Natural killer cell (primary cell): ENCODE data around the gene LOXL1. TPM values are rescaled to one million over a fixed set of nuclear protein-coding genes. Genes with fewer than 3 reads are reported as not detected.
A peak's percentile ranks its signal among the peaks of the same experiment; 100 is the strongest.

ENCODE experiments used
- ATAC-seq, 3 donors: fragments of 150-1000 bp in 2 of 3; fragments of 200-7000 bp in 1 of 3; cut with Tn5 transposase; 1 replicate in 1 of 3; 2 replicates in 2 of 3; pipeline ENCODE4 v1.10.0; 2021; ENCODE audit warnings: mild to moderate bottlenecking in 2 of 3, moderate library complexity in 2 of 3
- DNase-seq, 2 donors: peaks; one replicate each; pipeline versions ENCODE4 v3.0.0 to v3.0.0-alpha.2; 2013 to 2021; ENCODE audit warnings: mixed read lengths in 1 of 2
- H3K27ac ChIP-seq: one replicate; pipeline ENCODE4 v1.5.1; 2013; ENCODE audit warnings: mild to moderate bottlenecking, low read length
- H3K27me3 ChIP-seq: one replicate; pipeline ENCODE4 v1.6.1; 2013; ENCODE audit warnings: low read length; ENCODE audit not compliant: control insufficient read depth, insufficient read depth
- H3K36me3 ChIP-seq: one replicate; pipeline ENCODE4 v1.6.1; 2013; ENCODE audit warnings: low read length; ENCODE audit not compliant: control insufficient read depth, insufficient read depth
- H3K4me1 ChIP-seq: one replicate; pipeline ENCODE4 v1.6.1; 2013; ENCODE audit warnings: low read length; ENCODE audit not compliant: control insufficient read depth, insufficient read depth
- H3K4me3 ChIP-seq: one replicate; pipeline ENCODE4 v1.5.1; 2013; ENCODE audit warnings: low read length
- H3K9me3 ChIP-seq: one replicate; pipeline ENCODE4 v1.6.1; 2013; ENCODE audit warnings: low read length; ENCODE audit not compliant: control insufficient read depth, insufficient read depth
- H3K27ac Mint-ChIP-seq, 2 donors: one replicate each; pipeline ENCODE4 v1.8.0; 2022; ENCODE audit warnings: mild to moderate bottlenecking in 2 of 2, mixed read lengths in 2 of 2, moderate library complexity in 1 of 2
- H3K27me3 Mint-ChIP-seq, 2 donors: one replicate each; pipeline ENCODE4 v1.8.0; 2022; ENCODE audit warnings: low read depth in 2 of 2, mixed read lengths in 2 of 2
- H3K36me3 Mint-ChIP-seq: one replicate; pipeline ENCODE4 v1.8.0; 2022; ENCODE audit warnings: mixed read lengths
- H3K4me1 Mint-ChIP-seq, 2 donors: one replicate each; pipeline ENCODE4 v1.8.0; 2022; ENCODE audit warnings: mixed read lengths in 2 of 2
- H3K4me3 Mint-ChIP-seq: one replicate; pipeline ENCODE4 v1.8.0; 2022; ENCODE audit warnings: mild to moderate bottlenecking, moderate library complexity, mixed read lengths
- H3K9me3 Mint-ChIP-seq, 2 donors: one replicate each; pipeline ENCODE4 v1.8.0; 2022; ENCODE audit warnings: mixed read lengths in 2 of 2
- WGBS: methylation state at CpG from one replicate; pipeline ENCODE4 v1.1.7; 2013; ENCODE audit warnings: missing lambda C conversion rate; ENCODE audit not compliant: insufficient coverage; 5-methylcytosine and 5-hydroxymethylcytosine counted together
- intact Hi-C: fragments of 100-400 bp; cut with micrococcal nuclease; formaldehyde crosslinking; loops from one replicate; pipeline ENCODE4 v1.14.2; 2022
- total RNA-seq, 4 donors: library from RNA; stranded (reverse); fragments of 120-200 nt in 1 of 4; gene quantifications; one replicate each; pipeline versions ENCODE4 v1.2.3 to v1.2.4, GENCODE V29; 2013 to 2022
- TF ChIP-seq, protein P1 (sequence below): fragments of 200-600 bp; IDR thresholded peaks from one replicate; pipeline ENCODE4 v1.8.0; 2022; ENCODE audit warnings: antibody characterized with exemption

The LOXL1 gene
- total RNA-seq, 3 donors from 2014 or later (not counting 1 experiment from before 2014, with no cell fraction given): 1.1 to 1.4 (median 1.3) TPM

DNA sequence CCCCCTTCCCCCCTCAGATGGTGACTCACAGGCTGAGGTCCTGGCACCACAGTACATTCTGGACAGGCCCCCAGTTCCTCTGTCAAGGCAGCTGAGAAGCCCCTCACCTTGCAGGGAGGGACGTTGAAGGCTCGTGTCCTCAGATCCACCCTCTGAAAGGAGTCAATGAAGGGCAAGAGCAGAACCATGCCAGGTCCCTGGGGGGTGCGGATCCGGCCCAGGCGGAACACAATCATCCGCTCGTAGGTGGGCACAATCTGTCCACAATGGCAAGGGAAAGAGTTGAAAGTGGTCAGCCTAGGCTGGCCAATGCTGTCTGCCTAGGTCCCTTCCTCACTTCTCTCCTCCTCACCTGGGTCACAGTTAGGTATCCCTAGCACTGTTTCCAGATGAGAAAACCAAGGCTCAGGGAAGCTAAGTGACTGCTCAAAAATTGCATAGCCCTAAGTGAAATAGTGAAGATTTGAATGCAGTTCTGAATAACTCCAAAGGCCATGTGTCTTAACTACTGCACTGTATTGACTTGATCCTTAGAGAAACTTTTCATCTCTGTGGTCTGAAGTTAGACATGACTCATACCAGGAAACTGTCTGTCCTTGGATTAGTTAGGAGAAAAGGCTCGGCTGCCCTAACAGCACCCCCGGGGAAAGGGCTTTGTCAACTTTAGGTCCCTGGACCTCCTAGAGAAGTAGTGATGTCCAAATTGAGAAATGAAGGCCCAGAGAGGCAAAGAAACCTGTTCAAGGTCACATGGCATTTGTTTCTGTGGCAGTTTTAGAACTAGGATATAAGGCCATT, 62.9 kb downstream of the LOXL1 start:
- H3K4me1 ChIP-seq: peaks cover 39% of the 10 kb centered on the region
- TF ChIP-seq, protein P1, sequence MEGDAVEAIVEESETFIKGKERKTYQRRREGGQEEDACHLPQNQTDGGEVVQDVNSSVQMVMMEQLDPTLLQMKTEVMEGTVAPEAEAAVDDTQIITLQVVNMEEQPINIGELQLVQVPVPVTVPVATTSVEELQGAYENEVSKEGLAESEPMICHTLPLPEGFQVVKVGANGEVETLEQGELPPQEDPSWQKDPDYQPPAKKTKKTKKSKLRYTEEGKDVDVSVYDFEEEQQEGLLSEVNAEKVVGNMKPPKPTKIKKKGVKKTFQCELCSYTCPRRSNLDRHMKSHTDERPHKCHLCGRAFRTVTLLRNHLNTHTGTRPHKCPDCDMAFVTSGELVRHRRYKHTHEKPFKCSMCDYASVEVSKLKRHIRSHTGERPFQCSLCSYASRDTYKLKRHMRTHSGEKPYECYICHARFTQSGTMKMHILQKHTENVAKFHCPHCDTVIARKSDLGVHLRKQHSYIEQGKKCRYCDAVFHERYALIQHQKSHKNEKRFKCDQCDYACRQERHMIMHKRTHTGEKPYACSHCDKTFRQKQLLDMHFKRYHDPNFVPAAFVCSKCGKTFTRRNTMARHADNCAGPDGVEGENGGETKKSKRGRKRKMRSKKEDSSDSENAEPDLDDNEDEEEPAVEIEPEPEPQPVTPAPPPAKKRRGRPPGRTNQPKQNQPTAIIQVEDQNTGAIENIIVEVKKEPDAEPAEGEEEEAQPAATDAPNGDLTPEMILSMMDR: no peak
- DNase-seq (no peak), ATAC-seq (no peak)
- H3K36me3 Mint-ChIP-seq: no peaks in the 10 kb centered on the region
- H3K27ac Mint-ChIP-seq: no peak overlapping the region
- H3K27me3 Mint-ChIP-seq: no peaks in the 10 kb centered on the region
- H3K9me3 Mint-ChIP-seq: no peaks in the 10 kb centered on the region
- intact Hi-C loops: no loop called here
- no peak overlapping the region for H3K27ac ChIP-seq
- H3K27me3 ChIP-seq: no peaks in the 10 kb centered on the region
- H3K9me3 ChIP-seq: no peaks in the 10 kb centered on the region
- peaks cover 2% of the 10 kb centered on the region for H3K36me3 ChIP-seq
- WGBS: 94% methylated on average over 9 of the region's 9 CpGs
- no peak overlapping the region for H3K4me3 Mint-ChIP-seq
- peaks cover 12 to 33% of the 10 kb centered on the region in 2 donors for H3K4me1 Mint-ChIP-seq
- H3K4me3 ChIP-seq: no peak overlapping the region

DNA sequence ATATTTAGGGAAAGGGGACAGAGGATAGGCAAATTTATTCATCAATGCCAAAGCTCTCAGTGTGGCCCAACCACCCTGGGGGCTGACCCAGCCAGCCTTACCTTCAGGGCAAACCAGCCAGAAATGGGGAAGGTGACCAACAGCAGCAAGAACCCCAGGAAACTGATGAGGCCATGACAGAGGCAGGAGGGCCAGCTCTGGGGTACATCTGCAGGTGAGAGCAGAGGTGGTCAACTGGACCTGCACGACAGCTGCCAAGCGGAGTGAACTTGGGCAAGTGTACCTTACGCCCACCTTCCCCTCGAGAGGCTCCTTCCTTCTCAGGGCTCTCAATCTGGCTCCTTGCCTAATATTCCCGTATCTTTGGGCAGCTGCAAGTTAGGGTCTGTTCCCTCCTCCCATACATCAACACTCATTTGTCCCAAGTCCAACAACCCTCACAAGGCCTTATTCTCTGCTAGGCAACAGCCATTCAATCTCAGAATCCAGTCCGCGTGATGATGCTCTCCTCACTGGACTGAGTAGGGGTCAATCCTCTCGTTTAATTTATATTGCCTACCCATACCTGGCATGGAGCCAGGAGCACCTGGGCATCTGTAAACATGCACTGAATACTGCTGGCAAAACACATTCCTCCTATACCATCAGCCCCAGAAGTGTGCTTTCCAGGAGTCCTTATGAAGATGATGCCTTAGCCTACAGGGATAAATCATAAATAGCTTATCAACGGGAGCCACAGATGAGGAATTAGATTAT, 64.2 kb downstream of the LOXL1 start:
- Histone ChIP-seq H3K4me1 (peaks cover 34% of the 10 kb centered on the region), H3K9me3 (no peaks in the 10 kb centered on the region), H3K27ac (no peak overlapping the region), H3K4me3 (no peak overlapping the region), H3K27me3 (no peaks in the 10 kb centered on the region), H3K36me3 (peaks cover 2% of the 10 kb centered on the region)
- no peak for DNase-seq
- H3K27me3 Mint-ChIP-seq: no peaks in the 10 kb centered on the region
- no peaks in the 10 kb centered on the region for H3K9me3 Mint-ChIP-seq
- peaks cover 22 to 46% of the 10 kb centered on the region in 2 donors for H3K4me1 Mint-ChIP-seq
- 98% methylated on average over 8 of the region's 9 CpGs for WGBS
- intact Hi-C loops: no loop called here
- no peaks in the 10 kb centered on the region for H3K36me3 Mint-ChIP-seq
- H3K27ac Mint-ChIP-seq: no peak overlapping the region
- TF ChIP-seq, protein P1: no peak
- peak overlapping the region; percentile 89 for H3K4me3 Mint-ChIP-seq
- ATAC-seq: no peak

DNA sequence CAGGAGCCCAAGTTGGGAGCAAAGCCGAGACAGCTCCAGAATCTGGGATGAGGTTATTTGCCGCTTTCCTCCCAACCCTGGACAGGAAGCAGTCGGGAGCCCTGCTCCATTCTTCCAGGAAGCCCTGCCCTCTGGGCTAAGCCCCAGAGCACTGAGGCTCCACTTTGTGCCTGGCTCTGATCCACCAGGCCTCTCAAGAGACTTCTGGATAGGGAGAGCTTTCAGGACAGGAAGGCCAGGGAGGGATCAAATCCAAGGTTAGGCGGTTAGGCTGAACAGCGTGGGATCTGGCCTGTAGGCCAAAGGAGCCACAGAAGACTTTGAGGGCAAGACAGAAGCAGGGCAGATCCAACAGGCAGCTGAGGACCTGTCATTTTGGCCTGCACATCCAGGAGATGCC, 65.0 kb downstream of the LOXL1 start:
- Mint-ChIP-seq H3K27me3 (no peaks in the 10 kb centered on the region), H3K36me3 (no peaks in the 10 kb centered on the region), H3K4me3 (peak overlapping the region; percentile 89), H3K9me3 (no peaks in the 10 kb centered on the region), H3K27ac (peak overlapping the region; percentile 46 to 79), H3K4me1 (peaks cover 29 to 54% of the 10 kb centered on the region in 2 donors)
- no peak for DNase-seq
- TF ChIP-seq, protein P1: no peak
- no peak overlapping the region for H3K27ac ChIP-seq
- H3K27me3 ChIP-seq: no peaks in the 10 kb centered on the region
- peaks cover 2% of the 10 kb centered on the region for H3K36me3 ChIP-seq
- H3K9me3 ChIP-seq: no peaks in the 10 kb centered on the region
- 98% methylated on average over 5 of the region's 5 CpGs for WGBS
- peak overlapping the region; percentile 46 for H3K4me3 ChIP-seq
- intact Hi-C loops: no loop called here
- no peak for ATAC-seq
- peaks cover 42% of the 10 kb centered on the region for H3K4me1 ChIP-seq
